ENCODE data around the gene BSX.

The BSX gene

GRCh38 chr11:122978299-122978620 lies 3.4 kb downstream of the BSX start:
- H3K36me3 ChIP-seq (ENCODE audit: insufficient read depth, insufficient read length, low read length) = no peaks in the 10 kb centered on the region
- H3K4me3 ChIP-seq (ENCODE audit: insufficient read length, low read depth) = no peak overlapping the region
- peak; percentile 61 for TF ChIP-seq SUZ12 (IDR thresholded peaks at IDR 0.05; ENCODE audit: extremely low read depth, insufficient read depth, insufficient read length)
- TF ChIP-seq YY1 (IDR thresholded peaks at IDR 0.05; ENCODE audit: insufficient read depth, insufficient read length) = no peak
- H3K27me3 ChIP-seq (ENCODE audit: insufficient read depth, insufficient read length) = peaks cover 100% of the 10 kb centered on the region
- no peaks in the 10 kb centered on the region for H3K4me1 ChIP-seq (ENCODE audit: insufficient read depth, insufficient read length)
- no peak overlapping the region for H3K9ac ChIP-seq (ENCODE audit: insufficient read length, low read depth)
- H3K9me3 ChIP-seq (ENCODE audit: insufficient read depth, low read length) = no peaks in the 10 kb centered on the region
- no peak for DNase-seq (ENCODE audit: low read depth, low spot score)

GRCh38 chr11:122977470-122978298 lies 4.0 kb downstream of the BSX start:
- Histone ChIP-seq H3K9me3 (ENCODE audit: insufficient read depth, low read length) (no peaks in the 10 kb centered on the region), H3K4me1 (ENCODE audit: insufficient read depth, insufficient read length) (no peaks in the 10 kb centered on the region), H3K4me3 (ENCODE audit: insufficient read length, low read depth) (peak overlapping the region; percentile 26), H3K36me3 (ENCODE audit: insufficient read depth, insufficient read length, low read length) (no peaks in the 10 kb centered on the region), H3K27me3 (ENCODE audit: insufficient read depth, insufficient read length) (peaks cover 100% of the 10 kb centered on the region), H3K9ac (ENCODE audit: insufficient read length, low read depth) (peak overlapping the region; percentile 50)
- no peak for DNase-seq (ENCODE audit: low read depth, low spot score)
- no peak for TF ChIP-seq ZNF274 (IDR thresholded peaks at IDR 0.05; ENCODE audit: low read depth, low read length)
- TF ChIP-seq SUZ12 (IDR thresholded peaks at IDR 0.05; ENCODE audit: extremely low read depth, insufficient read depth, insufficient read length) = peak; percentile 67

GRCh38 chr11:122976734-122977469 lies 4.7 kb downstream of the BSX start:
- H3K4me3 ChIP-seq (ENCODE audit: insufficient read length, low read depth) = peak overlapping the region; percentile 26
- no peaks in the 10 kb centered on the region for H3K36me3 ChIP-seq (ENCODE audit: insufficient read depth, insufficient read length, low read length)
- peak overlapping the region; percentile 50 for H3K9ac ChIP-seq (ENCODE audit: insufficient read length, low read depth)
- H3K27me3 ChIP-seq (ENCODE audit: insufficient read depth, insufficient read length) = peaks cover 96% of the 10 kb centered on the region
- no peaks in the 10 kb centered on the region for H3K9me3 ChIP-seq (ENCODE audit: insufficient read depth, low read length)
- DNase-seq (ENCODE audit: low read depth, low spot score) = no peak
- peak; percentile 37 for TF ChIP-seq SUZ12 (IDR thresholded peaks at IDR 0.05; ENCODE audit: extremely low read depth, insufficient read depth, insufficient read length)
- TF ChIP-seq YY1 (IDR thresholded peaks at IDR 0.05; ENCODE audit: insufficient read depth, insufficient read length) = no peak
- TF ChIP-seq ZNF274 (IDR thresholded peaks at IDR 0.05; ENCODE audit: low read depth, low read length) = no peak
- no peaks in the 10 kb centered on the region for H3K4me1 ChIP-seq (ENCODE audit: insufficient read depth, insufficient read length)

- H3K27me3 ChIP-seq (ENCODE audit: insufficient read depth, insufficient read length) = peaks cover 89% of the 10 kb centered on the region
- no peak for DNase-seq (ENCODE audit: low read depth, low spot score)
- no peaks in the 10 kb centered on the region for H3K4me1 ChIP-seq (ENCODE audit: insufficient read depth, insufficient read length)
- peak overlapping the region; percentile 26 for H3K4me3 ChIP-seq (ENCODE audit: insufficient read length, low read depth)
- no peaks in the 10 kb centered on the region for H3K36me3 ChIP-seq (ENCODE audit: insufficient read depth, insufficient read length, low read length)
- no peaks in the 10 kb centered on the region for H3K9me3 ChIP-seq (ENCODE audit: insufficient read depth, low read length)
- H3K9ac ChIP-seq (ENCODE audit: insufficient read length, low read depth) = no peak overlapping the region
- no peak for TF ChIP-seq SUZ12 (IDR thresholded peaks at IDR 0.05; ENCODE audit: extremely low read depth, insufficient read depth, insufficient read length)
- TF ChIP-seq ZNF274 (IDR thresholded peaks at IDR 0.05; ENCODE audit: low read depth, low read length) = no peak
- no peak for TF ChIP-seq YY1 (IDR thresholded peaks at IDR 0.05; ENCODE audit: insufficient read depth, insufficient read length)
Measured at GRCh38 chr11:122976061-122976733, 5.4 kb downstream of the BSX start.

- H3K9me3 ChIP-seq (ENCODE audit: insufficient read depth, low read length) = no peaks in the 10 kb centered on the region
- no peaks in the 10 kb centered on the region for H3K4me1 ChIP-seq (ENCODE audit: insufficient read depth, insufficient read length)
- DNase-seq (ENCODE audit: low read depth, low spot score) = no peak
- no peaks in the 10 kb centered on the region for H3K36me3 ChIP-seq (ENCODE audit: insufficient read depth, insufficient read length, low read length)
- H3K9ac ChIP-seq (ENCODE audit: insufficient read length, low read depth) = no peak overlapping the region
- H3K4me3 ChIP-seq (ENCODE audit: insufficient read length, low read depth) = no peak overlapping the region
- TF ChIP-seq YY1 (IDR thresholded peaks at IDR 0.05; ENCODE audit: insufficient read depth, insufficient read length) (no peak), ZNF274 (IDR thresholded peaks at IDR 0.05; ENCODE audit: low read depth, low read length) (no peak), SUZ12 (IDR thresholded peaks at IDR 0.05; ENCODE audit: extremely low read depth, insufficient read depth, insufficient read length) (no peak)
- peaks cover 6% of the 10 kb centered on the region for H3K27me3 ChIP-seq (ENCODE audit: insufficient read depth, insufficient read length)
Measured at GRCh38 chr11:122963961-122964360, 17.7 kb downstream of the BSX start.

GRCh38 chr11:122954455-122954854 lies 27.2 kb downstream of the BSX start:
- Histone ChIP-seq H3K36me3 (ENCODE audit: insufficient read depth, insufficient read length, low read length) (no peaks in the 10 kb centered on the region), H3K9ac (ENCODE audit: insufficient read length, low read depth) (no peak overlapping the region), H3K4me1 (ENCODE audit: insufficient read depth, insufficient read length) (no peaks in the 10 kb centered on the region), H3K27me3 (ENCODE audit: insufficient read depth, insufficient read length) (no peaks in the 10 kb centered on the region), H3K4me3 (ENCODE audit: insufficient read length, low read depth) (no peak overlapping the region), H3K9me3 (ENCODE audit: insufficient read depth, low read length) (no peaks in the 10 kb centered on the region)
- TF ChIP-seq SUZ12 (IDR thresholded peaks at IDR 0.05; ENCODE audit: extremely low read depth, insufficient read depth, insufficient read length) = no peak
- no peak for TF ChIP-seq YY1 (IDR thresholded peaks at IDR 0.05; ENCODE audit: insufficient read depth, insufficient read length)
- TF ChIP-seq ZNF274 (IDR thresholded peaks at IDR 0.05; ENCODE audit: low read depth, low read length) = no peak
- DNase-seq (ENCODE audit: low read depth, low spot score) = no peak

GRCh38 chr11:122951211-122951610 lies 30.4 kb downstream of the BSX start:
- no peak overlapping the region for H3K4me3 ChIP-seq (ENCODE audit: insufficient read length, low read depth)
- TF ChIP-seq ZNF274 (IDR thresholded peaks at IDR 0.05; ENCODE audit: low read depth, low read length) (no peak), YY1 (IDR thresholded peaks at IDR 0.05; ENCODE audit: insufficient read depth, insufficient read length) (no peak), SUZ12 (IDR thresholded peaks at IDR 0.05; ENCODE audit: extremely low read depth, insufficient read depth, insufficient read length) (no peak)
- H3K36me3 ChIP-seq (ENCODE audit: insufficient read depth, insufficient read length, low read length) = no peaks in the 10 kb centered on the region
- DNase-seq (ENCODE audit: low read depth, low spot score) = no peak
- no peaks in the 10 kb centered on the region for H3K27me3 ChIP-seq (ENCODE audit: insufficient read depth, insufficient read length)
- no peaks in the 10 kb centered on the region for H3K4me1 ChIP-seq (ENCODE audit: insufficient read depth, insufficient read length)
- no peak overlapping the region for H3K9ac ChIP-seq (ENCODE audit: insufficient read length, low read depth)
- no peaks in the 10 kb centered on the region for H3K9me3 ChIP-seq (ENCODE audit: insufficient read depth, low read length)

Data from NT2/D1 (cell line).